ENCODE results near the gene VPS13D.

Gene VPS13D

DNA sequence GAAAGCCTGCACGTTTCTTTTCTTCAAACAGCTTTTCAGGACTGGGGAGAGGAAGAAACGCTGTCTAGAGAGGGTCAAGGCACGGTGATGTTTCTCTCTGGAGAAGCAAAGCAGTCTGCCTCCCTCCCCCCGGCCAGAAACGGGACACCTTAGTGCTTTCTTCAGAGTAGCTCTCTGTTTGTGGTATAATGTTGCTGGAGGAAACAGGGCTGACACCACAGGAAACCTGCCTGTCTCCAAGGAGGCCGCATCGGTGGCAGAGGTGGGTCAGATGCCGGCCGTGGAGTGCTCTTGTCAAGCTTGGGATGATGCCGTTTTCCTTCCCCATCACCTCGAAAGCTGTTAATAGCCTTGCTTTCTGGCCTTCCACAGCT is 248.8 kb downstream of the VPS13D start:
- H3K36me3 ChIP-seq (replicated peaks), result 0 out of 2 replicates have a peak, but pooled peaks cover 3% of the 10 kb centered on the region
- 0 out of 2 replicates have a peak, but pooled peaks cover 2% of the 10 kb centered on the region for H3K27me3 ChIP-seq (ENCODE audit: low read depth)
- H3K9me3 ChIP-seq, result no peaks in the 10 kb centered on the region
- no peak overlapping the region for H3K4me3 ChIP-seq
- in situ Hi-C loops (cut with MboI; ENCODE audit: low sequenced_read_pairs), result no loop called here
- DNase-seq (ENCODE audit: low spot score in 2 of 2), result no peak
- H3K4me1 ChIP-seq, result peaks cover 18% of the 10 kb centered on the region

DNA sequence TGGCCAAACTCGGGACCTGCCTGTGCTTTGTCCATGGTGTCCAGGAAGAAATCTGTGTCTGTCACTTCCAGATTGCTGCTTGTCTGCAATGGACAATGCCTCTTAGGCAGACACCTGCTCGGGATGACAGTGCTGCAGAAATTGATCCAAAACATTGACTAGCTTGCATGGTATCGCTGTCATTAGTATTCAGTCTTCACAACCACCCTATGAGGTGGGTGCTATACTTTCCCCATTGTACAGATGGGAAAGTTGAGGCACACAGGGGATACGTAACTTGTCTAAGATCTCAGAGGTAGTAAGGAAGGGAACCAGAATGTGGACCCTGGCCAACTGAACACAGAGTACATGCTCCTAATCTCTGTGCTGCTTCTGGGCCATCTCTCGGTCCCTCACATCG is 249.5 kb downstream of the VPS13D start:
- H3K27me3 ChIP-seq (ENCODE audit: low read depth), result 0 out of 2 replicates have a peak, but pooled peaks cover 2% of the 10 kb centered on the region
- in situ Hi-C loops (cut with MboI; ENCODE audit: low sequenced_read_pairs), result no loop called here

GRCh38 chr1:12480041-12480440 is 250.2 kb downstream of the VPS13D start:
- in situ Hi-C loops (cut with MboI; ENCODE audit: low sequenced_read_pairs), result no loop called here
- no peak overlapping the region for H3K4me3 ChIP-seq
- 0 out of 2 replicates have a peak, but pooled peaks cover 2% of the 10 kb centered on the region for H3K27me3 ChIP-seq (ENCODE audit: low read depth)
- 0 out of 2 replicates have a peak, but pooled peaks cover 3% of the 10 kb centered on the region for H3K36me3 ChIP-seq (replicated peaks)
- H3K9me3 ChIP-seq, result no peaks in the 10 kb centered on the region
- no peak for DNase-seq (ENCODE audit: low spot score in 2 of 2)
- peaks cover 18% of the 10 kb centered on the region for H3K4me1 ChIP-seq

More for the DNA sequence above, 249.5 kb downstream of the VPS13D start:
- Histone ChIP-seq H3K36me3 (replicated peaks) (0 out of 2 replicates have a peak, but pooled peaks cover 3% of the 10 kb centered on the region), H3K9me3 (no peaks in the 10 kb centered on the region), H3K4me3 (no peak overlapping the region), H3K4me1 (peaks cover 18% of the 10 kb centered on the region)
- DNase-seq (ENCODE audit: low spot score in 2 of 2), result no peak

- in situ Hi-C loops (cut with MboI; ENCODE audit: low sequenced_read_pairs), result no loop called here
- Histone ChIP-seq H3K4me1 (peaks cover 18% of the 10 kb centered on the region), H3K27me3 (ENCODE audit: low read depth) (0 out of 2 replicates have a peak, but pooled peaks cover 2% of the 10 kb centered on the region), H3K4me3 (no peak overlapping the region), H3K36me3 (replicated peaks) (0 out of 2 replicates have a peak, but pooled peaks cover 3% of the 10 kb centered on the region), H3K9me3 (no peaks in the 10 kb centered on the region)
- no peak for DNase-seq (ENCODE audit: low spot score in 2 of 2)
Observed at GRCh38 chr1:12480748-12481362, 251.0 kb downstream of the VPS13D start.

- no peak for DNase-seq (ENCODE audit: low spot score in 2 of 2)
- Histone ChIP-seq H3K36me3 (replicated peaks) (0 out of 2 replicates have a peak, but pooled peaks cover 3% of the 10 kb centered on the region), H3K4me1 (peaks cover 18% of the 10 kb centered on the region), H3K4me3 (no peak overlapping the region), H3K9me3 (no peaks in the 10 kb centered on the region), H3K27me3 (ENCODE audit: low read depth) (0 out of 2 replicates have a peak, but pooled peaks cover 2% of the 10 kb centered on the region)
- in situ Hi-C loops (cut with MboI; ENCODE audit: low sequenced_read_pairs), result no loop called here
Observed at GRCh38 chr1:12481928-12482327, 252.1 kb downstream of the VPS13D start.

- in situ Hi-C loops (cut with MboI; ENCODE audit: low sequenced_read_pairs), result no loop called here
- peaks cover 11% of the 10 kb centered on the region for H3K4me1 ChIP-seq
- DNase-seq (ENCODE audit: low spot score in 2 of 2), result no peak
- 0 out of 2 replicates have a peak, but pooled peaks cover 2% of the 10 kb centered on the region for H3K27me3 ChIP-seq (ENCODE audit: low read depth)
- 0 out of 2 replicates have a peak, but pooled peaks cover 3% of the 10 kb centered on the region for H3K36me3 ChIP-seq (replicated peaks)
- H3K9me3 ChIP-seq, result no peaks in the 10 kb centered on the region
- no peak overlapping the region for H3K4me3 ChIP-seq
Observed at GRCh38 chr1:12482988-12483387, 253.2 kb downstream of the VPS13D start.

GRCh38 chr1:12485231-12486058 is 255.6 kb downstream of the VPS13D start:
- DNase-seq (ENCODE audit: low spot score in 2 of 2), result no peak
- Histone ChIP-seq H3K4me1 (no peaks in the 10 kb centered on the region), H3K4me3 (no peak overlapping the region)

DNA sequence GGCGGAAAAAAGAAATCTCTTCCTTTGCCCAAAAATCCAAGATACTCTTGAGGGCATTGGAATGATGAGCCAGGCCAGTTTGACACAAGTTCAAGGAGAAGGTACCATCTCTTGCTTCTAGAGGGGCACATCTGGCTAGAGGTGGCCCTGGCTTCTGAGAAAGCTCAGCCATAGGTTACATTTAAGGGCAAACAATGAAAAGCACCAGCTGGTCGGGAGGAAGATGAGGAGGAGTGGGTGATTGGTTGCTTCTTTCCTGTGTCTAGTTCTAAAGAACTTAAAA is 256.2 kb downstream of the VPS13D start:
- in situ Hi-C loops (cut with MboI; ENCODE audit: low sequenced_read_pairs), result no loop called here
- H3K9me3 ChIP-seq, result no peaks in the 10 kb centered on the region
- no peaks in the 10 kb centered on the region for H3K36me3 ChIP-seq (replicated peaks)
- 0 out of 2 replicates have a peak, but pooled peaks cover 2% of the 10 kb centered on the region for H3K27me3 ChIP-seq (ENCODE audit: low read depth)
- no peak for DNase-seq (ENCODE audit: low spot score in 2 of 2)
- H3K4me3 ChIP-seq, result no peak overlapping the region
- H3K4me1 ChIP-seq, result no peaks in the 10 kb centered on the region

More at GRCh38 chr1:12485231-12486058, 255.6 kb downstream of the VPS13D start:
- in situ Hi-C loops (cut with MboI; ENCODE audit: low sequenced_read_pairs), result no loop called here
- Histone ChIP-seq H3K27me3 (ENCODE audit: low read depth) (0 out of 2 replicates have a peak, but pooled peaks cover 2% of the 10 kb centered on the region), H3K36me3 (replicated peaks) (no peaks in the 10 kb centered on the region), H3K9me3 (no peaks in the 10 kb centered on the region)

- Histone ChIP-seq H3K27me3 (ENCODE audit: low read depth) (0 out of 2 replicates have a peak, but pooled peaks cover 2% of the 10 kb centered on the region), H3K4me3 (no peak overlapping the region), H3K9me3 (no peaks in the 10 kb centered on the region), H3K4me1 (no peaks in the 10 kb centered on the region), H3K36me3 (replicated peaks) (no peaks in the 10 kb centered on the region)
- no peak for DNase-seq (ENCODE audit: low spot score in 2 of 2)
- in situ Hi-C loops (cut with MboI; ENCODE audit: low sequenced_read_pairs), result no loop called here
Observed at GRCh38 chr1:12486401-12487005, 256.7 kb downstream of the VPS13D start.

DNA sequence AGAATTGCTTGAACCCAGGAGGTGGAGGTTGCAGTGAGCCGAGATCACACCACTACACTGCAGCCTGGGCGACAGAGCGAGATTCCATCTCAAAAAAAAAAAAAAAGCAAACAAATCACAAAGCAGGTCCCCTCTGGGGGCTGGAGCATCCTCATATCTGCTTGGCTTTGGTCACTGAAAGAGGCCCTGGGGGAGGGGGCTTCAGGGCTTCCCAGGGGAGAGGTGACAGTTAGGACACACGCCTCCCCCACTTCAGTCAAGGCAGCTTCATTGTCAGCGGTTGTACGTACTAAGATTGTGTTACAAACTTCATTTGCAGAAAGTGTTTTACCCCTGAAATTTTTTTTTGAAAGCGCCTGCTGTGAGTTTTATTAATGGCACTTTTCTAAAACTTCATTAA is 257.7 kb downstream of the VPS13D start:
- DNase-seq (ENCODE audit: low spot score in 2 of 2), result no peak
- in situ Hi-C loops (cut with MboI; ENCODE audit: low sequenced_read_pairs), result no loop called here
- no peaks in the 10 kb centered on the region for H3K4me1 ChIP-seq
- H3K36me3 ChIP-seq (replicated peaks), result no peaks in the 10 kb centered on the region
- H3K27me3 ChIP-seq (ENCODE audit: low read depth), result 0 out of 2 replicates have a peak, but pooled peaks cover 2% of the 10 kb centered on the region
- no peaks in the 10 kb centered on the region for H3K9me3 ChIP-seq
- H3K4me3 ChIP-seq, result no peak overlapping the region

DNA sequence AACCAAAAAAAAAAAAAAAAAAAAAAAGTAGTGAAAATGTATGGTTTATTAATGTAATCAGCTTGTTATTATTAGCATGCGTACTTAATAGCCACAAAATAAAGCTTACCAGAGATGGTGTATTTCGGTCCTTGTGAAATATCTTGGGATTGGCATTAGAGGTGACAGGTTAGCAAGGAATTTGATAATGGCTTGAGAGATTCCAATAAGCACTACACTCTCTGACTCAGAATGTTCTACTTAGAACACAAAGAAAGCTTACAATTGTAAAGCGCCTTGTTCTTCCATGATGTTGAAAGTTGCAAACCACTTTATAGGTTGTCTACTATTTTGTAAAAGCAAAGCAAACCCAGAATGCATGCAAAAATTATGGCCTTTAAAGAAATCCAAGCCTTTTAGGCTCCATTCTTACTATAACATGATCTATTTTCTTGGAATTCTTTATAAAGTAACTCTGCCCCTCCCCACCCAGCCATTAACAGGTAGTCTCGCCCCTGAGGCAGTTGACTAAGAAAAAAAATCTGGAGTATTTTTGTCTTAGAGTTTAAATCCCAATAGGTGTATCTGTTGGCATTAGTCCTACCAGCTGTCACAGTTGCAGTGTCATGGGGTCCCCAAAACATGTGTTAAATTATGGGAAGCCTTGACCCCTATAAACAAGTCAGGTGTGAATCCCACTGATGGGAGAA is 259.0 kb downstream of the VPS13D start:
- no peaks in the 10 kb centered on the region for H3K9me3 ChIP-seq
- no peaks in the 10 kb centered on the region for H3K27me3 ChIP-seq (ENCODE audit: low read depth)
- H3K36me3 ChIP-seq (replicated peaks), result no peaks in the 10 kb centered on the region
- DNase-seq (ENCODE audit: low spot score in 2 of 2), result no peak
- in situ Hi-C loops (cut with MboI; ENCODE audit: low sequenced_read_pairs), result no loop called here
- H3K4me3 ChIP-seq, result no peak overlapping the region
- no peaks in the 10 kb centered on the region for H3K4me1 ChIP-seq

DNA sequence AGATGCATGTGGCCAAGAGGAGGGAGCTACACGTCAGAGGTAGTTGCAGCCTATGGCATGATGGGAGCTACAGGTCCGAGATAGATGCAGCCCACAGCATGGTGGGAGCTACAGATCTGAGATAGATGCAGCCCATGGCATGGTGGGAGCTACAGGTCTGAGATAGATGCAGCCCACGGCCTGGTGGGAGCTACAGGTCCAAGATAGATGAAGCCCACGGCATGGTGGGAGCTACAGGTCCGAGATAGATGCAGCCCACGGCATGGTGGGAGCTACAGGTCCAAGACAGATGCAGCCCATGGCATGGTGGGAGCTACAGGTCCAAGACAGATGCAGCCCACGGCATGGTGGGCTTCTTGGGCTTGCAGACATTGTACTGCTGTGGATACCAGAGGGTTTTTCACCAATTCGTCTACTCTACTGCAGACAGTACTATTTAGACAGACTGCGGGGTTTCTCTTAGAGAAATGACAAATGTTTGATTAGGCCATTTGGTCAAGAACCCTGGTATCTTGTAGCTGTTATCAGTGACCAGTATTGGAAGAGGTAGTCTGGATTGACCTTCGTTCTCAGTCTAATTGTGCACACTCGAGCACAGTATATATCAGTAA is 260.8 kb downstream of the VPS13D start:
- in situ Hi-C loops (cut with MboI; ENCODE audit: low sequenced_read_pairs), result no loop called here
- H3K36me3 ChIP-seq (replicated peaks), result no peaks in the 10 kb centered on the region
- no peaks in the 10 kb centered on the region for H3K9me3 ChIP-seq
- no peaks in the 10 kb centered on the region for H3K4me1 ChIP-seq
- no peaks in the 10 kb centered on the region for H3K27me3 ChIP-seq (ENCODE audit: low read depth)
- no peak overlapping the region for H3K4me3 ChIP-seq
- DNase-seq (ENCODE audit: low spot score in 2 of 2), result no peak

GRCh38 chr1:12491656-12492055 is 261.8 kb downstream of the VPS13D start:
- Histone ChIP-seq H3K27me3 (ENCODE audit: low read depth) (no peaks in the 10 kb centered on the region), H3K4me1 (no peaks in the 10 kb centered on the region), H3K36me3 (replicated peaks) (no peaks in the 10 kb centered on the region)

More at GRCh38 chr1:12491656-12492055, 261.8 kb downstream of the VPS13D start:
- in situ Hi-C loops (cut with MboI; ENCODE audit: low sequenced_read_pairs), result no loop called here
- no peak for DNase-seq (ENCODE audit: low spot score in 2 of 2)
- Histone ChIP-seq H3K9me3 (no peaks in the 10 kb centered on the region), H3K4me3 (no peak overlapping the region)
